Neural cell (in vitro differentiated cells): Measurements from ENCODE around the gene IDI2.

Source experiments
- EZH2 ChIP-seq: fragments of 200-600, 300-800 bp; shearing (Covaris generic), sonication (generic); IDR thresholded peaks from 2 replicates; pipeline ENCODE4 v1.6.1; 2014; ENCODE audit warnings: antibody characterized with exemption, low read length, borderline replicate concordance, mild to moderate bottlenecking; ENCODE audit not compliant: insufficient read depth, poor library complexity, severe bottlenecking
- POLR2AphosphoS5 ChIP-seq: IDR thresholded peaks from 2 replicates; pipeline ENCODE4 v1.6.1; 2012
- REST ChIP-seq: IDR thresholded peaks from 2 replicates; pipeline ENCODE4 v1.6.1; 2012; ENCODE audit warnings: borderline replicate concordance
- SMC3 ChIP-seq: fragments of 450-650 bp; conservative IDR thresholded peaks from 2 replicates; pipeline ENCODE4 v1.6.1; 2014; ENCODE audit warnings: antibody characterized with exemption, mild to moderate bottlenecking, moderate library complexity; ENCODE audit not compliant: poor library complexity
- TF ChIP-seq, protein P1 (sequence below): fragments of 450-650 bp; IDR thresholded peaks from 2 replicates; pipeline ENCODE4 v1.5.1; 2014; ENCODE audit warnings: antibody characterized with exemption, mild to moderate bottlenecking, moderate library complexity; ENCODE audit not compliant: poor library complexity, severe bottlenecking

GRCh38 chr10:1009071-1009494 lies 16.6 kb downstream of the IDI2 start:
- no peak for TF ChIP-seq SMC3
- TF ChIP-seq, protein P1, sequence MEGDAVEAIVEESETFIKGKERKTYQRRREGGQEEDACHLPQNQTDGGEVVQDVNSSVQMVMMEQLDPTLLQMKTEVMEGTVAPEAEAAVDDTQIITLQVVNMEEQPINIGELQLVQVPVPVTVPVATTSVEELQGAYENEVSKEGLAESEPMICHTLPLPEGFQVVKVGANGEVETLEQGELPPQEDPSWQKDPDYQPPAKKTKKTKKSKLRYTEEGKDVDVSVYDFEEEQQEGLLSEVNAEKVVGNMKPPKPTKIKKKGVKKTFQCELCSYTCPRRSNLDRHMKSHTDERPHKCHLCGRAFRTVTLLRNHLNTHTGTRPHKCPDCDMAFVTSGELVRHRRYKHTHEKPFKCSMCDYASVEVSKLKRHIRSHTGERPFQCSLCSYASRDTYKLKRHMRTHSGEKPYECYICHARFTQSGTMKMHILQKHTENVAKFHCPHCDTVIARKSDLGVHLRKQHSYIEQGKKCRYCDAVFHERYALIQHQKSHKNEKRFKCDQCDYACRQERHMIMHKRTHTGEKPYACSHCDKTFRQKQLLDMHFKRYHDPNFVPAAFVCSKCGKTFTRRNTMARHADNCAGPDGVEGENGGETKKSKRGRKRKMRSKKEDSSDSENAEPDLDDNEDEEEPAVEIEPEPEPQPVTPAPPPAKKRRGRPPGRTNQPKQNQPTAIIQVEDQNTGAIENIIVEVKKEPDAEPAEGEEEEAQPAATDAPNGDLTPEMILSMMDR = no peak
- TF ChIP-seq REST = no peak
- TF ChIP-seq POLR2AphosphoS5 = no peak
- no peak for TF ChIP-seq EZH2
